Suprapubic skin (tissue), 3 donors: ENCODE results near the gene PARVG.

Experiments
- CTCF ChIP-seq, 2 donors: fragments of 200-600 bp in 1 of 2; fragments of 450-650 bp in 1 of 2; sonication (generic) in 1 of 2; IDR thresholded peaks; one replicate each; pipeline ENCODE4 v1.5.1; 2016 to 2019; ENCODE audit warnings: antibody characterized with exemption in 2 of 2, mild to moderate bottlenecking in 1 of 2, moderate library complexity in 1 of 2
- EP300 ChIP-seq: sonication (generic); formaldehyde crosslinking; IDR thresholded peaks from one replicate; pipeline ENCODE4 v1.6.1; 2017; ENCODE audit warnings: antibody characterized with exemption

GRCh38 chr22:44245438-44245837, 64.7 kb downstream of the PARVG start:
- TF ChIP-seq CTCF (IDR thresholded peaks at IDR 0.05) (no peak), EP300 (no peak)
